Neural crest cell (in vitro differentiated cells): ENCODE results near the gene SLC25A48. TPM values are rescaled to one million over a fixed set of nuclear protein-coding genes. Genes with fewer than 3 reads are reported as not detected.

Experiments used
- DNase-seq: peaks from one replicate; pipeline ENCODE4 v3.0.0; 2021; ENCODE audit warnings: low read depth, mixed read lengths, low spot score
- H3K27ac Mint-ChIP-seq: one replicate; pipeline ENCODE4 v1.8.0; 2021; ENCODE audit warnings: mild to moderate bottlenecking, mixed read lengths; ENCODE audit not compliant: unreplicated experiment
- H3K27me3 Mint-ChIP-seq: 2 replicates; pipeline ENCODE4 v1.8.0; 2021; ENCODE audit warnings: low read depth, mild to moderate bottlenecking, mixed read lengths
- H3K36me3 Mint-ChIP-seq: 2 replicates; pipeline ENCODE4 v1.8.0; 2021; ENCODE audit warnings: low read depth, mild to moderate bottlenecking, mixed read lengths
- H3K4me1 Mint-ChIP-seq: 2 replicates; pipeline ENCODE4 v1.8.0; 2021; ENCODE audit warnings: mixed read lengths
- H3K4me3 Mint-ChIP-seq: one replicate; pipeline ENCODE4 v1.8.0; 2021; ENCODE audit warnings: mild to moderate bottlenecking, mixed read lengths
- H3K9me3 Mint-ChIP-seq: 2 replicates; pipeline ENCODE4 v1.8.0; 2021; ENCODE audit warnings: mixed read lengths
- CTCF ChIP-seq: fragments of 200-600 bp; sonication (generic); conservative IDR thresholded peaks from 2 replicates; pipeline ENCODE4 v1.5.0; 2021; ENCODE audit warnings: antibody characterized with exemption, mild to moderate bottlenecking
- total RNA-seq: library from RNA; stranded (reverse); gene quantifications from 2 replicates; pipeline ENCODE4 v1.2.1, GENCODE V29; 2021

SLC25A48 gene
- total RNA-seq, 1 donor from 2014 or later: not detected

GRCh38 chr5:135814316-135814715, 20.1 kb upstream of the SLC25A48 start:
- Mint-ChIP-seq H3K4me3 (no peak overlapping the region), H3K36me3 (no peaks in the 10 kb centered on the region), H3K4me1 (no peaks in the 10 kb centered on the region), H3K27me3 (peaks cover 30% of the 10 kb centered on the region), H3K27ac (no peak overlapping the region), H3K9me3 (no peaks in the 10 kb centered on the region)
- no peak for DNase-seq
- TF ChIP-seq CTCF: no peak

- Mint-ChIP-seq H3K27ac (no peak overlapping the region), H3K4me1 (no peaks in the 10 kb centered on the region), H3K36me3 (no peaks in the 10 kb centered on the region), H3K4me3 (no peak overlapping the region), H3K9me3 (no peaks in the 10 kb centered on the region), H3K27me3 (peaks cover 30% of the 10 kb centered on the region)
- TF ChIP-seq CTCF: no peak
- DNase-seq: no peak
Observed at GRCh38 chr5:135814812-135815211, 19.7 kb upstream of the SLC25A48 start.

- Mint-ChIP-seq H3K36me3 (no peaks in the 10 kb centered on the region), H3K9me3 (no peaks in the 10 kb centered on the region), H3K27me3 (peaks cover 28% of the 10 kb centered on the region), H3K4me1 (no peaks in the 10 kb centered on the region), H3K4me3 (no peak overlapping the region), H3K27ac (peak overlapping the region; percentile 50)
- no peak for DNase-seq
- TF ChIP-seq CTCF: no peak
Observed at GRCh38 chr5:135821061-135821801, 13.2 kb upstream of the SLC25A48 start.

GRCh38 chr5:135821802-135822201, 12.7 kb upstream of the SLC25A48 start:
- DNase-seq: no peak
- Mint-ChIP-seq H3K4me1 (no peaks in the 10 kb centered on the region), H3K4me3 (no peak overlapping the region), H3K27me3 (peaks cover 26% of the 10 kb centered on the region), H3K9me3 (no peaks in the 10 kb centered on the region), H3K36me3 (no peaks in the 10 kb centered on the region), H3K27ac (peak overlapping the region; percentile 50)
- no peak for TF ChIP-seq CTCF

- Mint-ChIP-seq H3K36me3 (no peaks in the 10 kb centered on the region), H3K27me3 (peaks cover 28% of the 10 kb centered on the region), H3K9me3 (no peaks in the 10 kb centered on the region), H3K4me1 (no peaks in the 10 kb centered on the region), H3K27ac (no peak overlapping the region), H3K4me3 (no peak overlapping the region)
- DNase-seq: no peak
- TF ChIP-seq CTCF: no peak
Observed at GRCh38 chr5:135822286-135822685, 12.2 kb upstream of the SLC25A48 start.
